OCI-LY7 (cell line): ENCODE data around the gene SDHAF2. TPM values are rescaled to one million over a fixed set of nuclear protein-coding genes. Genes with fewer than 3 reads are reported as not detected.

ENCODE experiments used
- BruUV-seq: library from RNA; stranded (reverse); fragments of 400-500 nt; replicated peaks from 2 replicates; lab custom pipeline; 2021; lab: Mats Ljungman, UMichigan
- CTCF ChIA-PET: fragments of 300-600 bp; sonication (Branson Sonifier 250); formaldehyde crosslinking; loops from one replicate; lab custom pipeline; 2022; ENCODE audit warnings: antibody characterized with exemption; ENCODE audit not compliant: unreplicated experiment; lab: Charles Lee
- POLR2A ChIA-PET: fragments of 300-600 bp; sonication (Branson Sonifier 250); formaldehyde crosslinking; loops from one replicate; lab custom pipeline; 2022; ENCODE audit warnings: antibody characterized with exemption; lab: Charles Lee
- DNase-seq: peaks from one replicate; pipeline ENCODE4 v3.0.0-alpha.2; 2015; ENCODE audit warnings: low spot score
- H2AFZ ChIP-seq: fragments of 200-600 bp; sonication (generic), shearing (Covaris generic); 2 replicates; pipeline ENCODE4 v1.6.1; 2014; ENCODE audit warnings: mild to moderate bottlenecking, antibody characterized with exemption, low read length, moderate library complexity
- H3K27ac ChIP-seq: fragments of 200-600 bp; sonication (generic); 2 replicates; pipeline ENCODE4 v1.5.1; 2014; ENCODE audit warnings: mixed run types, low read depth, mild to moderate bottlenecking, moderate library complexity, low read length, inconsistent platforms; ENCODE audit not compliant: poor library complexity, severe bottlenecking
- H3K36me3 ChIP-seq: fragments of 200-600 bp; sonication (generic); 2 replicates; pipeline ENCODE4 v1.6.1; 2014; ENCODE audit warnings: mild to moderate bottlenecking, antibody characterized with exemption, low read length, moderate library complexity, mixed read lengths; ENCODE audit not compliant: insufficient read depth
- H3K4me1 ChIP-seq: fragments of 200-600 bp; sonication (generic); 2 replicates; pipeline ENCODE4 v1.5.1; 2014; ENCODE audit warnings: mild to moderate bottlenecking, low read length; ENCODE audit not compliant: insufficient read depth, poor library complexity, severe bottlenecking
- H3K4me2 ChIP-seq: fragments of 200-600 bp; sonication (generic); 2 replicates; pipeline ENCODE4 v1.6.1; 2014; ENCODE audit warnings: mild to moderate bottlenecking, low read length
- H3K4me3 ChIP-seq: fragments of 200-600 bp; sonication (generic); 2 replicates; pipeline ENCODE4 v1.5.1; 2014; ENCODE audit warnings: mild to moderate bottlenecking, low read depth, low read length; ENCODE audit not compliant: poor library complexity, severe bottlenecking
- H3K79me2 ChIP-seq: fragments of 200-600 bp; sonication (generic); 2 replicates; pipeline ENCODE4 v1.6.1; 2016; ENCODE audit warnings: low read depth, mild to moderate bottlenecking, low read length, moderate library complexity, mixed read lengths; ENCODE audit not compliant: insufficient read depth
- H3K9me2 ChIP-seq: fragments of 200-600 bp; sonication (generic); 2 replicates; pipeline ENCODE4 v1.6.1; 2016; ENCODE audit warnings: mild to moderate bottlenecking, low read length, mixed read lengths; ENCODE audit not compliant: insufficient read depth
- H3K9me3 ChIP-seq: fragments of 200-600 bp; sonication (generic); 2 replicates; pipeline ENCODE4 v1.6.1; 2014; ENCODE audit warnings: mild to moderate bottlenecking, mixed run types, low read length, mixed read lengths
- H4K20me1 ChIP-seq: fragments of 200-600 bp; sonication (generic); 2 replicates; pipeline ENCODE4 v1.6.1; 2014; ENCODE audit warnings: mild to moderate bottlenecking, antibody characterized with exemption, low read length, moderate library complexity, mixed read lengths; ENCODE audit not compliant: insufficient read depth
- EZH2phosphoT487 ChIP-seq: fragments of 200-600 bp; sonication (generic); IDR thresholded peaks from 2 replicates; pipeline ENCODE4 v1.6.1; 2018; ENCODE audit warnings: low read depth, borderline replicate concordance, mild to moderate bottlenecking, mixed run types, antibody characterized with exemption, low read length, moderate library complexity, mixed read lengths
- intact Hi-C: fragments of 100-400 bp; cut with micrococcal nuclease; formaldehyde crosslinking; loops from one replicate; pipeline ENCODE4 v1.10.0; 2022; ENCODE audit not compliant: unreplicated experiment
- total RNA-seq, 2 experiments: library from RNA; depleted of rRNA in 1 of 2; stranded (reverse); fragments of >200 nt in 1 of 2; shearing (Covaris generic) in 1 of 2; gene quantifications; 2 replicates each; pipeline ENCODE4 v1.2.3, GENCODE V29; 2014 to 2022
- TF ChIP-seq, protein P1 (sequence below): fragments of 200-600 bp; sonication (generic); conservative IDR thresholded peaks from 2 replicates; pipeline ENCODE4 v1.5.1; 2014; ENCODE audit warnings: mild to moderate bottlenecking, antibody characterized with exemption, low read length, moderate library complexity, mixed read lengths

The SDHAF2 gene
- total RNA-seq, 2 experiments from 2014 or later: 28.0 to 40.6 TPM

- H4K20me1 ChIP-seq: no peaks in the 10 kb centered on the region; the same call in 1 of the 2 replicates
- no peak overlapping the region for H2AFZ ChIP-seq
- ChIA-PET CTCF (interaction anchor here (1.3 kb wide), 1 partner anchor 13 kb away, joined by 4 read pairs; no protein-coding TSS in a partner anchor), POLR2A (no interaction called here)
- no peak overlapping the region for H3K4me3 ChIP-seq
- no peaks in the 10 kb centered on the region for H3K9me3 ChIP-seq
- H3K79me2 ChIP-seq: peaks cover under 1% of the 10 kb centered on the region; the same call in 1 of the 2 replicates
- BruUV-seq: no TSS peak
- no peak for TF ChIP-seq EZH2phosphoT487
- TF ChIP-seq, protein P1, sequence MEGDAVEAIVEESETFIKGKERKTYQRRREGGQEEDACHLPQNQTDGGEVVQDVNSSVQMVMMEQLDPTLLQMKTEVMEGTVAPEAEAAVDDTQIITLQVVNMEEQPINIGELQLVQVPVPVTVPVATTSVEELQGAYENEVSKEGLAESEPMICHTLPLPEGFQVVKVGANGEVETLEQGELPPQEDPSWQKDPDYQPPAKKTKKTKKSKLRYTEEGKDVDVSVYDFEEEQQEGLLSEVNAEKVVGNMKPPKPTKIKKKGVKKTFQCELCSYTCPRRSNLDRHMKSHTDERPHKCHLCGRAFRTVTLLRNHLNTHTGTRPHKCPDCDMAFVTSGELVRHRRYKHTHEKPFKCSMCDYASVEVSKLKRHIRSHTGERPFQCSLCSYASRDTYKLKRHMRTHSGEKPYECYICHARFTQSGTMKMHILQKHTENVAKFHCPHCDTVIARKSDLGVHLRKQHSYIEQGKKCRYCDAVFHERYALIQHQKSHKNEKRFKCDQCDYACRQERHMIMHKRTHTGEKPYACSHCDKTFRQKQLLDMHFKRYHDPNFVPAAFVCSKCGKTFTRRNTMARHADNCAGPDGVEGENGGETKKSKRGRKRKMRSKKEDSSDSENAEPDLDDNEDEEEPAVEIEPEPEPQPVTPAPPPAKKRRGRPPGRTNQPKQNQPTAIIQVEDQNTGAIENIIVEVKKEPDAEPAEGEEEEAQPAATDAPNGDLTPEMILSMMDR: no peak
- intact Hi-C loops: no loop called here
- no peak overlapping the region for H3K4me2 ChIP-seq
- H3K36me3 ChIP-seq: peaks cover 89% of the 10 kb centered on the region
- H3K4me1 ChIP-seq: peaks cover 3% of the 10 kb centered on the region
- no peak for DNase-seq
- H3K27ac ChIP-seq: no peak overlapping the region
- H3K9me2 ChIP-seq: no peaks in the 10 kb centered on the region
Measured at GRCh38 chr11:61448552-61448927, 18.6 kb downstream of the SDHAF2 start.

GRCh38 chr11:61452825-61453224, 22.9 kb downstream of the SDHAF2 start:
- peaks cover 55% of the 10 kb centered on the region for H3K36me3 ChIP-seq
- ChIA-PET CTCF (no interaction called here), POLR2A (interaction anchor here (1.5 kb wide), 1 partner anchor 12 kb away, joined by 3 read pairs; no protein-coding TSS in a partner anchor)
- H3K9me2 ChIP-seq: no peaks in the 10 kb centered on the region
- H3K9me3 ChIP-seq: no peaks in the 10 kb centered on the region
- H4K20me1 ChIP-seq: no peaks in the 10 kb centered on the region
- H3K4me3 ChIP-seq: no peak overlapping the region
- no peak overlapping the region for H3K27ac ChIP-seq
- no peak overlapping the region for H3K4me2 ChIP-seq
- intact Hi-C loops: no loop called here
- TF ChIP-seq EZH2phosphoT487: no peak
- TF ChIP-seq, protein P1: no peak
- H3K4me1 ChIP-seq: no peaks in the 10 kb centered on the region
- H3K79me2 ChIP-seq: no peaks in the 10 kb centered on the region
- no peak for DNase-seq
- BruUV-seq: no TSS peak
- no peak overlapping the region for H2AFZ ChIP-seq

GRCh38 chr11:61453695-61454094, 23.8 kb downstream of the SDHAF2 start:
- CTCF ChIA-PET: interaction anchor here (1.1 kb wide), 1 partner anchor 12 kb away, joined by 3 read pairs; no protein-coding TSS in a partner anchor

More at GRCh38 chr11:61453695-61454094, 23.8 kb downstream of the SDHAF2 start:
- H3K4me2 ChIP-seq: no peak overlapping the region
- no peak overlapping the region for H3K27ac ChIP-seq
- no peak for DNase-seq
- H2AFZ ChIP-seq: no peak overlapping the region
- intact Hi-C loops: no loop called here
- TF ChIP-seq EZH2phosphoT487: no peak
- TF ChIP-seq, protein P1: no peak
- H3K9me2 ChIP-seq: no peaks in the 10 kb centered on the region
- BruUV-seq: no TSS peak
- no peaks in the 10 kb centered on the region for H3K9me3 ChIP-seq
- POLR2A ChIA-PET: interaction anchor here (1.5 kb wide), 1 partner anchor 11 kb away, joined by 3 read pairs; no protein-coding TSS in a partner anchor
- no peaks in the 10 kb centered on the region for H4K20me1 ChIP-seq
- H3K4me1 ChIP-seq: no peaks in the 10 kb centered on the region
- peaks cover 46% of the 10 kb centered on the region for H3K36me3 ChIP-seq
- no peaks in the 10 kb centered on the region for H3K79me2 ChIP-seq
- H3K4me3 ChIP-seq: no peak overlapping the region
